Measurements from ENCODE around the gene ART3. TPM values are rescaled to one million over a fixed set of nuclear protein-coding genes. Genes with fewer than 3 reads are reported as not detected.

Gene ART3
- total and polyA plus RNA-seq, 9 of the 15 experiments (the other 6 are each of a cell fraction or from before 2014, with no cell fraction given) = 0.69 to 1.4 (median 1.1) TPM; not detected in 1

GRCh38 chr4:76147454-76148141 lies 73.1 kb downstream of the ART3 start (continued):
- TF ChIP-seq RERE (CRISPR knock-in tag; IDR thresholded peaks at IDR 0.05; ENCODE audit: borderline replicate concordance) (no peak), CCNT2 (IDR thresholded peaks at IDR 0.05; ENCODE audit: borderline replicate concordance, extremely low read depth, insufficient read length, low read depth, low read length) (no peak), CHD1 (IDR thresholded peaks at IDR 0.05; ENCODE audit: low read length) (no peak), STAT5B (CRISPR knock-in tag; IDR thresholded peaks at IDR 0.05) (no peak), RNF2 (IDR thresholded peaks at IDR 0.05) (peak; percentile 46; the same call in 1 of the 2 replicates), PTBP1 (IDR thresholded peaks at IDR 0.05; ENCODE audit: low read depth, low read length) (no peak), SIN3A (IDR thresholded peaks at IDR 0.05; ENCODE audit: borderline replicate concordance in 2 of 2, control insufficient read depth in 1 of 2, low read depth in 2 of 2, low read length in 2 of 2) (peak in 1 of 2 experiments; percentile 85; a peak in 2 of 4 replicates), TRIM24 (IDR thresholded peaks at IDR 0.05) (peak in 1 of 2 experiments; percentile 13; a peak in 1 of 4 replicates), WHSC1 (IDR thresholded peaks at IDR 0.05; ENCODE audit: low read length) (no peak), HMGXB4 (CRISPR knock-in tag; IDR thresholded peaks at IDR 0.05) (0 out of 2 replicates have a peak, but pooled peaks have one; percentile 13), MYC (IDR thresholded peaks at IDR 0.05; ENCODE audit: low read depth, low read length) (peak; percentile 75; the same call in 1 of the 2 replicates), MYC (CRISPR knock-in tag; IDR thresholded peaks at IDR 0.05; ENCODE audit: borderline replicate concordance, low read depth) (no peak), ZNF146 (CRISPR knock-in tag; IDR thresholded peaks at IDR 0.05; ENCODE audit: unreplicated experiment) (no peak), SAFB (IDR thresholded peaks at IDR 0.05; ENCODE audit: borderline replicate concordance, low read depth, low read length) (peak; percentile 80; the same call in 1 of the 2 replicates), TFE3 (CRISPR knock-in tag; IDR thresholded peaks at IDR 0.05) (no peak), MED1 (CRISPR knock-in tag; IDR thresholded peaks at IDR 0.05; ENCODE audit: borderline replicate concordance) (no peak), POLR2B (IDR thresholded peaks at IDR 0.05; ENCODE audit: low read depth, partially characterized antibody) (peak; percentile 24), ZNF766 (CRISPR knock-in tag; conservative IDR thresholded peaks at IDR 0.05) (peak; percentile 77)
